Activated CD8-positive, alpha-beta memory T cell treated with anti-CD3 and anti-CD28 coated beads, Interleukin-2, amount 50 U/mL, for 48 hours (primary cell): ENCODE measurements around the gene DOCK3.
"Not testable (repeated sequence)": the region's sequence is repeated elsewhere in the genome, so short reads cannot be mapped to it uniquely, and the experiment has no call there.

Experiments
- DNase-seq: peaks from one replicate; pipeline ENCODE4 v3.0.0-alpha.2; 2020

Gene DOCK3

GRCh38 chr3:50688602-50689001, 13.9 kb downstream of the DOCK3 start:
- not testable (repeated sequence) for DNase-seq

GRCh38 chr3:50689558-50689957, 14.8 kb downstream of the DOCK3 start:
- no peak for DNase-seq

- no peak for DNase-seq
Measured at GRCh38 chr3:50695031-50695430, 20.3 kb downstream of the DOCK3 start.

GRCh38 chr3:50696276-50696675, 21.5 kb downstream of the DOCK3 start:
- no peak for DNase-seq

- DNase-seq = no peak
Measured at GRCh38 chr3:50698269-50698668, 23.5 kb downstream of the DOCK3 start.

GRCh38 chr3:50708620-50709019, 33.9 kb downstream of the DOCK3 start:
- DNase-seq = no peak

GRCh38 chr3:50714946-50715345, 40.2 kb downstream of the DOCK3 start:
- DNase-seq = no peak

GRCh38 chr3:50724831-50725230, 50.1 kb downstream of the DOCK3 start:
- DNase-seq = no peak

- no peak for DNase-seq
Measured at GRCh38 chr3:50734985-50735384, 60.3 kb downstream of the DOCK3 start.

- no peak for DNase-seq
Measured at GRCh38 chr3:50737193-50737905, 62.6 kb downstream of the DOCK3 start.

- DNase-seq = no peak
Measured at GRCh38 chr3:50737906-50738598, 63.3 kb downstream of the DOCK3 start.

GRCh38 chr3:50743643-50744042, 68.9 kb downstream of the DOCK3 start:
- DNase-seq = no peak

- DNase-seq = no peak
Measured at GRCh38 chr3:50749822-50750221, 75.1 kb downstream of the DOCK3 start.

GRCh38 chr3:50759015-50759414, 84.3 kb downstream of the DOCK3 start:
- DNase-seq = no peak

GRCh38 chr3:50777680-50778079, 103.0 kb downstream of the DOCK3 start:
- no peak for DNase-seq

- not testable (repeated sequence) for DNase-seq
Measured at GRCh38 chr3:50781766-50782165, 107.0 kb downstream of the DOCK3 start.

- DNase-seq = no peak
Measured at GRCh38 chr3:50786631-50787030, 111.9 kb downstream of the DOCK3 start.

GRCh38 chr3:50790894-50791293, 116.2 kb downstream of the DOCK3 start:
- DNase-seq = not testable (repeated sequence)

- no peak for DNase-seq
Measured at GRCh38 chr3:50792568-50792967, 117.8 kb downstream of the DOCK3 start.

GRCh38 chr3:50803805-50804204, 129.1 kb downstream of the DOCK3 start:
- DNase-seq = not testable (repeated sequence)

GRCh38 chr3:50804376-50804775, 129.6 kb downstream of the DOCK3 start:
- DNase-seq = not testable (repeated sequence)

GRCh38 chr3:50805321-50805720, 130.6 kb downstream of the DOCK3 start:
- DNase-seq = no peak

- DNase-seq = no peak
Measured at GRCh38 chr3:50806031-50806430, 131.3 kb downstream of the DOCK3 start.

GRCh38 chr3:50806806-50807205, 132.1 kb downstream of the DOCK3 start:
- DNase-seq = no peak

- no peak for DNase-seq
Measured at GRCh38 chr3:50807266-50807665, 132.5 kb downstream of the DOCK3 start.
